Measurements from ENCODE around the gene ELSPBP1. TPM values are rescaled to one million over a fixed set of nuclear protein-coding genes. Genes with fewer than 3 reads are reported as not detected.

The ELSPBP1 gene
- total RNA-seq, 1 experiment from 2014 or later = not detected

GRCh38 chr19:48053856-48054255 lies 59.4 kb downstream of the ELSPBP1 start:
- no peak overlapping the region for H3K27ac Mint-ChIP-seq
- no peak overlapping the region for H3K27ac ChIP-seq (ENCODE audit: insufficient read length, low read depth, low read length)
- H4K20me1 ChIP-seq (ENCODE audit: control insufficient read depth, insufficient read depth, insufficient read length) = no peaks in the 10 kb centered on the region
- no peaks in the 10 kb centered on the region for H3K23me2 ChIP-seq (ENCODE audit: insufficient read length, low read depth, low read length, poor library complexity, severe bottlenecking)
- no peak overlapping the region for H2BK20ac ChIP-seq (ENCODE audit: low read depth, low read length, poor library complexity, severe bottlenecking)
- DNase-seq = no peak
- H3T11ph ChIP-seq (ENCODE audit: low read length) = no peak overlapping the region
- H3K56ac ChIP-seq (ENCODE audit: insufficient read length, low read depth, low read length) = no peak overlapping the region
- no CpG with 5 or more reads among the region's 5 CpGs for WGBS (ENCODE audit: extremely low coverage, insufficient read length, low lambda C conversion rate)
- H4K91ac ChIP-seq (ENCODE audit: insufficient read length, low read depth, low read length) = no peak overlapping the region
- no peaks in the 10 kb centered on the region for H3K79me1 ChIP-seq (ENCODE audit: insufficient read depth, low read depth, low read length, poor library complexity, severe bottlenecking)
- no peaks in the 10 kb centered on the region for H3K79me2 ChIP-seq (ENCODE audit: insufficient read depth, low read length)
- peaks cover 15 to 24% (median 16%) of the 10 kb centered on the region in 3 experiments for H3K36me3 Mint-ChIP-seq (ENCODE audit: insufficient read depth in 1 of 3, low read depth in 3 of 3)
- no peak overlapping the region for H2BK5ac ChIP-seq (ENCODE audit: insufficient read length, low read length)
- TF ChIP-seq CTCF (conservative IDR thresholded peaks at IDR 0.05) = no peak
- H2AFZ ChIP-seq (ENCODE audit: low read length) = no peak overlapping the region
- H3K27me3 Mint-ChIP-seq (ENCODE audit: low read depth) = no peaks in the 10 kb centered on the region; the same call in none of the 2 replicates
- H3K27me3 ChIP-seq (ENCODE audit: insufficient read depth, low read length) = no peaks in the 10 kb centered on the region
- H3K4ac ChIP-seq (ENCODE audit: low read depth, low read length) = no peak overlapping the region
- peaks cover 3 to 12% of the 10 kb centered on the region in 2 experiments; a peak in 4 of 5 replicates for H3K9me3 Mint-ChIP-seq
- H2BK12ac ChIP-seq (ENCODE audit: insufficient read length, low read depth, low read length) = no peak overlapping the region
- H3K9me3 ChIP-seq (ENCODE audit: control insufficient read depth, low read depth, low read length) = no peaks in the 10 kb centered on the region
- H2AK5ac ChIP-seq (ENCODE audit: insufficient read length, low read length) = no peak overlapping the region
- no peak overlapping the region for H3K18ac ChIP-seq (ENCODE audit: insufficient read length, low read depth, low read length)
- no peak overlapping the region for H3K9ac ChIP-seq (ENCODE audit: extremely low read depth, insufficient read length, low read length)
- H2BK15ac ChIP-seq (ENCODE audit: low read depth, low read length) = no peak overlapping the region
- H3K23ac ChIP-seq (ENCODE audit: insufficient read length, low read depth, low read length) = no peak overlapping the region
- H3K4me2 ChIP-seq (ENCODE audit: insufficient read depth, insufficient read length, low read length) = no peak overlapping the region
- H3K14ac ChIP-seq (ENCODE audit: insufficient read depth, low read length) = no peak overlapping the region; the same call in 1 of the 2 replicates
- no peaks in the 10 kb centered on the region for H3K4me1 Mint-ChIP-seq
- no peak overlapping the region for H4K5ac ChIP-seq (ENCODE audit: insufficient read length, low read depth, low read length)
- no peak overlapping the region for H2BK120ac ChIP-seq (ENCODE audit: low read depth, low read length, poor library complexity, severe bottlenecking)
- no peaks in the 10 kb centered on the region for H3K4me1 ChIP-seq (ENCODE audit: insufficient read depth, low read length)
- H4K8ac ChIP-seq (replicated peaks; ENCODE audit: insufficient read length, low read depth, low read length) = no peak overlapping the region
- H3K4me3 Mint-ChIP-seq = no peak overlapping the region

All from H9 (cell line).